ENCODE measurements around the gene PXDN.

DNA sequence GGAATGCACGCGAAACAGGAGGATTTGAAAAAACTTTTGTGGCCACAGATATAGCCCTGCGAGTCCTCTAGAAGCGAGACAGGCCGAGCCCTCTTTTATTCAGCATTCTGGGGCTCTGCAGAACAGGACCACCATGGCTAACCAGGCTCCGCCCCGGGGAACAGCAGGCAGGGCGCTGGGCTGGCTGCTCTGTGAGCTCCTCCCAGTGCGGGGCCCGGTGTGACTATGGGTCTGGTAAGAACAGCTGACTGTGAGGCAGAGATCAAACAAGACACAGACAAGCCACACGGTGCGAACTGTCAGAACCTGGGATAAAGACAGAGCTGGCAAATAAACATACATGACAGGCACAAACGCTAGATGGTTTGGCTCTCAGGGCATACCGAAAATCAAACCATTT lies 15.5 kb downstream of the PXDN start:
- TF ChIP-seq, protein P1, sequence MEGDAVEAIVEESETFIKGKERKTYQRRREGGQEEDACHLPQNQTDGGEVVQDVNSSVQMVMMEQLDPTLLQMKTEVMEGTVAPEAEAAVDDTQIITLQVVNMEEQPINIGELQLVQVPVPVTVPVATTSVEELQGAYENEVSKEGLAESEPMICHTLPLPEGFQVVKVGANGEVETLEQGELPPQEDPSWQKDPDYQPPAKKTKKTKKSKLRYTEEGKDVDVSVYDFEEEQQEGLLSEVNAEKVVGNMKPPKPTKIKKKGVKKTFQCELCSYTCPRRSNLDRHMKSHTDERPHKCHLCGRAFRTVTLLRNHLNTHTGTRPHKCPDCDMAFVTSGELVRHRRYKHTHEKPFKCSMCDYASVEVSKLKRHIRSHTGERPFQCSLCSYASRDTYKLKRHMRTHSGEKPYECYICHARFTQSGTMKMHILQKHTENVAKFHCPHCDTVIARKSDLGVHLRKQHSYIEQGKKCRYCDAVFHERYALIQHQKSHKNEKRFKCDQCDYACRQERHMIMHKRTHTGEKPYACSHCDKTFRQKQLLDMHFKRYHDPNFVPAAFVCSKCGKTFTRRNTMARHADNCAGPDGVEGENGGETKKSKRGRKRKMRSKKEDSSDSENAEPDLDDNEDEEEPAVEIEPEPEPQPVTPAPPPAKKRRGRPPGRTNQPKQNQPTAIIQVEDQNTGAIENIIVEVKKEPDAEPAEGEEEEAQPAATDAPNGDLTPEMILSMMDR (IDR thresholded peaks at IDR 0.05), result no peak
- no peak for TF ChIP-seq POLR2A (IDR thresholded peaks at IDR 0.05)

Measured in heart left ventricle (tissue), 13 donors.